HCT116 (cell line): ENCODE measurements around the gene ZCCHC24. TPM values are rescaled to one million over a fixed set of nuclear protein-coding genes. Genes with fewer than 3 reads are reported as not detected.

Experiments used
- ATAC-seq: fragments of 200-7000 bp; cut with Tn5 transposase; 2 replicates; pipeline ENCODE4 v1.9.1; 2020; ENCODE audit warnings: mild to moderate bottlenecking, moderate library complexity
- BruUV-seq: library from RNA; stranded (reverse); fragments of 400-500 nt; replicated peaks from 2 replicates; lab custom pipeline; 2021; lab: Mats Ljungman, UMichigan
- CTCF ChIA-PET: fragments of 300-600 bp; sonication (Branson Sonifier 250); formaldehyde crosslinking; loops from one replicate; lab custom pipeline; 2021; ENCODE audit warnings: antibody characterized with exemption; lab: Charles Lee
- POLR2A ChIA-PET: fragments of 300-600, 350-600 bp; sonication (Branson Sonifier 250); formaldehyde crosslinking; loops from one replicate; lab custom pipeline; 2021; ENCODE audit warnings: antibody characterized with exemption; lab: Charles Lee
- RAD21 ChIA-PET, 2 experiments: fragments of 300-600 bp; sonication (Branson Sonifier 250); formaldehyde crosslinking; loops; one replicate each; lab custom pipeline; 2023; ENCODE audit warnings: low total read pairs in 2 of 2; ENCODE audit not compliant: uncharacterized antibody in 2 of 2, unreplicated experiment in 2 of 2, low non-redundant PET in 1 of 2; lab: Charles Lee
- DNase-seq: peaks from one replicate; pipeline ENCODE4 v3.0.0-alpha.2; 2010; ENCODE audit warnings: low read depth, low spot score
- H2AFZ ChIP-seq: fragments of 200-600 bp; shearing (Covaris generic), sonication (generic); 2 replicates; pipeline ENCODE4 v1.6.1; 2017; ENCODE audit warnings: low read depth, mixed run types, mixed read lengths, antibody characterized with exemption, low read length; ENCODE audit not compliant: poor library complexity, severe bottlenecking
- H3K27ac ChIP-seq: 2 replicates; pipeline ENCODE4 v1.5.1; 2012; ENCODE audit warnings: low read depth, low read length
- H3K27me3 ChIP-seq: fragments of 200-600 bp; sonication (generic); 2 replicates; pipeline ENCODE4 v1.6.1; 2016; ENCODE audit warnings: mixed run types, low read length, mixed read lengths; ENCODE audit not compliant: insufficient read depth
- H3K36me3 ChIP-seq, 2 experiments: fragments of 200-500 bp in 1 of 2; fragments of 200-600 bp in 1 of 2; sonication (Bioruptor generic) in 1 of 2; sonication (generic) in 1 of 2; 2 replicates each; pipeline versions ENCODE4 v1.5.1 to v1.6.1; 2014 to 2016; ENCODE audit warnings: low read length in 2 of 2, inconsistent platforms in 1 of 2, mixed read lengths in 1 of 2, mixed run types in 1 of 2; ENCODE audit not compliant: insufficient read depth in 2 of 2, control insufficient read depth in 1 of 2
- H3K4me1 ChIP-seq, 2 experiments: fragments of 200-600 bp in 1 of 2; sonication (generic) in 1 of 2; 2 replicates each; pipeline versions ENCODE4 v1.5.1 to v1.6.1; 2012 to 2017; ENCODE audit warnings: low read length in 2 of 2, inconsistent platforms in 1 of 2, mild to moderate bottlenecking in 1 of 2, mixed read lengths in 1 of 2, mixed run types in 1 of 2, moderate library complexity in 1 of 2; ENCODE audit not compliant: insufficient read depth in 2 of 2, control insufficient read depth in 1 of 2
- H3K4me2 ChIP-seq: fragments of 200-600 bp; sonication (generic); 2 replicates; pipeline ENCODE4 v1.6.1; 2017; ENCODE audit warnings: mixed run types, low read length, mixed read lengths
- H3K4me3 ChIP-seq, 2 experiments: fragments of 200-600 bp in 1 of 2; sonication (generic) in 1 of 2; replicated peaks in 1 of 2; 2 replicates each; pipeline ENCODE4 v1.5.1; 2011 to 2016; ENCODE audit warnings: low read length in 2 of 2, control low read depth in 1 of 2, low read depth in 1 of 2, mild to moderate bottlenecking in 1 of 2, mixed read lengths in 1 of 2, mixed run types in 1 of 2
- H3K79me2 ChIP-seq: fragments of 200-600 bp; sonication (generic); 2 replicates; pipeline ENCODE4 v1.6.1; 2017; ENCODE audit warnings: mild to moderate bottlenecking, mixed run types, low read length, moderate library complexity, mixed read lengths; ENCODE audit not compliant: insufficient read depth
- H3K9ac ChIP-seq: fragments of 200-600 bp; sonication (generic); 2 replicates; pipeline ENCODE4 v1.6.1; 2016; ENCODE audit warnings: low read length, mixed read lengths
- H3K9me2 ChIP-seq: fragments of 200-600 bp; sonication (generic), shearing (Covaris generic); 2 replicates; pipeline ENCODE4 v1.6.1; 2017; ENCODE audit warnings: mixed run types, mild to moderate bottlenecking, moderate library complexity; ENCODE audit not compliant: insufficient read depth
- H3K9me3 ChIP-seq, 2 experiments: fragments of 200-500 bp in 1 of 2; fragments of 200-600 bp in 1 of 2; sonication (Bioruptor generic) in 1 of 2; sonication (generic) in 1 of 2; 2 replicates each; pipeline ENCODE4 v1.6.1; 2014 to 2017; ENCODE audit warnings: low read length in 2 of 2, mixed read lengths in 2 of 2, inconsistent platforms in 1 of 2, low read depth in 1 of 2, mild to moderate bottlenecking in 1 of 2, mixed run types in 1 of 2, moderate library complexity in 1 of 2; ENCODE audit not compliant: control insufficient read depth in 1 of 2, insufficient read depth in 1 of 2
- H4K20me1 ChIP-seq: fragments of 200-600 bp; sonication (generic), shearing (Covaris generic); 2 replicates; pipeline ENCODE4 v1.6.1; 2017; ENCODE audit warnings: mixed run types, mild to moderate bottlenecking, moderate library complexity; ENCODE audit not compliant: insufficient read depth
- CBX3 ChIP-seq: IDR thresholded peaks from 2 replicates; pipeline ENCODE4 v1.6.1; 2012; ENCODE audit warnings: low read depth
- ELF1 ChIP-seq: IDR thresholded peaks from 2 replicates; pipeline ENCODE4 v1.6.1; 2012; ENCODE audit warnings: low read depth, borderline replicate concordance
- EZH2 ChIP-seq: fragments of 200-600 bp; sonication (generic); IDR thresholded peaks from 2 replicates; pipeline ENCODE4 v1.6.1; 2017; ENCODE audit warnings: antibody characterized with exemption, mixed run types
- FOSL1 ChIP-seq: IDR thresholded peaks from 2 replicates; pipeline ENCODE4 v1.6.1; 2012; ENCODE audit warnings: low read depth
- POLR2A ChIP-seq: IDR thresholded peaks from 2 replicates; pipeline ENCODE4 v1.7.0; 2011; ENCODE audit warnings: borderline replicate concordance; ENCODE audit not compliant: insufficient read depth, insufficient read length; ENCODE audit errors: extremely low read depth
- POLR2AphosphoS5 ChIP-seq: IDR thresholded peaks from 2 replicates; pipeline ENCODE4 v1.6.1; 2011; ENCODE audit warnings: mild to moderate bottlenecking, low read depth, low read length, moderate library complexity
- ZBTB33 ChIP-seq: IDR thresholded peaks from 2 replicates; pipeline ENCODE4 v1.6.1; 2011; ENCODE audit warnings: mild to moderate bottlenecking, low read length, moderate library complexity; ENCODE audit not compliant: insufficient replicate concordance; ENCODE audit errors: extremely low read depth
- ZFX ChIP-seq: fragments of 450-650 bp; IDR thresholded peaks from 2 replicates; pipeline ENCODE4 v1.6.1; 2017
- ZNF274 ChIP-seq: fragments of 200-500 bp; sonication (Bioruptor generic); IDR thresholded peaks from 2 replicates; pipeline ENCODE4 v1.6.1; 2014; ENCODE audit warnings: mild to moderate bottlenecking, low read depth, low read length, inconsistent platforms
- intact Hi-C: fragments of 100-400 bp; cut with micrococcal nuclease; formaldehyde crosslinking; loops from 2 replicates; pipeline ENCODE4 v1.10.0; 2022
- total RNA-seq: library from RNA; stranded (reverse); gene quantifications from one replicate; pipeline ENCODE4 v1.2.1, GENCODE V29; 2021; ENCODE audit not compliant: unreplicated experiment

The ZCCHC24 gene
- total RNA-seq, 1 experiment from 2014 or later: 7.0 TPM

DNA sequence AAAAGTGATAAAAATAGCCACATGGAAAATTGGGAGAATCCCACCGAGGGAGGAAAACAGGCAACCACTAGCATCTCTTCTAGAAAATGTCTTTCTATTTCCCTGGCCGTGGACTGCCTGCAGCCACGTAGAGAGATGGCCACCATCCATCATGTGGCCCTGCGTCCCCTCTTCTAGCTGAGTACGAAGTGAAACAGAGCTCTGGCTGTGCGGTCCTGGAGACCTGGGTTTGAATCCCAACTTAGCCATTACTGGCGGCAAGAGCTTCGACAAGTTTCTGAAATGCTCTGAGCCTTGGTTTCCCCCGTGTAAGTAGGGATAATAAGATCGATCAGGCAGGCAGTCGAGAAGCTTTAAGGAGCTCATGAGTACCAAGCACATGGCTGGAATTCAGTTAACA lies 32.9 kb downstream of the ZCCHC24 start:
- Histone ChIP-seq H3K27me3 (no peaks in the 10 kb centered on the region), H3K79me2 (no peaks in the 10 kb centered on the region), H3K4me1 (no peaks in the 10 kb centered on the region), H3K4me3 (no peak overlapping the region), H4K20me1 (no peaks in the 10 kb centered on the region), H3K4me2 (no peak overlapping the region)
- no TSS peak for BruUV-seq
- DNase-seq (no peak), ATAC-seq (no peak)
- RAD21 ChIA-PET: interaction anchor here in 1 of 2 experiments (0.5 kb wide), 1 partner anchor 85 kb away, joined by 4 read pairs; no protein-coding TSS in a partner anchor
- POLR2A ChIA-PET: no interaction called here
- intact Hi-C loops: no loop called here
- TF ChIP-seq ZNF274 (no peak), ZFX (no peak), CBX3 (no peak), EZH2 (no peak), ZBTB33 (no peak), ELF1 (no peak), FOSL1 (no peak), POLR2AphosphoS5 (no peak), POLR2A (no peak)
- TF ChIP-seq, all 23 proteins: peak for 0
- no peak overlapping the region for H3K9ac ChIP-seq
- no peaks in the 10 kb centered on the region for H3K9me2 ChIP-seq
- no peak overlapping the region for H2AFZ ChIP-seq
- no peaks in the 10 kb centered on the region for H3K9me3 ChIP-seq
- no peaks in the 10 kb centered on the region; a peak in 1 of 4 replicates for H3K36me3 ChIP-seq
- H3K27ac ChIP-seq: no peak overlapping the region
- CTCF ChIA-PET: no interaction called here
